HEK293 (cell line): ENCODE data around the gene EIF3L.
A peak's percentile ranks its signal among the peaks of the same experiment; 100 is the strongest.

Experiments used
- CTCF ChIA-PET: fragments of 350-600 bp; formaldehyde crosslinking; extraction: SDS; loops from one replicate; lab custom pipeline; 2021; ENCODE audit warnings: antibody characterized with exemption; lab: Yijun Ruan, JAX
- POLR2A ChIA-PET: fragments of 300-600 bp; formaldehyde crosslinking; extraction: SDS; loops from one replicate; lab custom pipeline; 2020; ENCODE audit warnings: antibody characterized with exemption, inconsistent platforms; lab: Yijun Ruan, JAX
- H3K27ac ChIP-seq: fragments of 200-500 bp; sonication (Bioruptor generic); 2 replicates; pipeline ENCODE4 v1.5.1; 2014; ENCODE audit warnings: low read depth, low read length, control low read depth, inconsistent platforms; ENCODE audit errors: extremely low read depth
- H3K36me3 ChIP-seq, 2 experiments: fragments of 200-500 bp in 1 of 2; sonication (Bioruptor generic) in 1 of 2; 1 replicate in 1 of 2; 2 replicates in 1 of 2; pipeline ENCODE4 v1.5.1; 2014 to 2017; ENCODE audit warnings: inconsistent platforms in 2 of 2, low read length in 2 of 2; ENCODE audit not compliant: control insufficient read depth in 2 of 2, insufficient read depth in 1 of 2
- H3K4me1 ChIP-seq: fragments of 200-500 bp; sonication (Bioruptor generic); 2 replicates; pipeline ENCODE4 v1.5.1; 2014; ENCODE audit warnings: mild to moderate bottlenecking, low read length, inconsistent platforms; ENCODE audit not compliant: control insufficient read depth, insufficient read depth
- H3K4me3 ChIP-seq: 2 replicates; pipeline ENCODE4 v1.5.1; 2011; ENCODE audit warnings: low read depth, mild to moderate bottlenecking, control low read depth, low read length, moderate library complexity
- H3K9me3 ChIP-seq: fragments of 200-500 bp; sonication (Bioruptor generic); 2 replicates; pipeline ENCODE4 v1.5.1; 2014; ENCODE audit warnings: low read depth, low read length, inconsistent platforms; ENCODE audit not compliant: control insufficient read depth, insufficient read depth
- REPIN1 ChIP-seq: fragments of 450-650 bp; formaldehyde crosslinking; IDR thresholded peaks from 2 replicates; pipeline ENCODE4 v1.5.1; 2017; ENCODE audit warnings: missing biosample characterization, missing genetic modification characterization, low read depth
- SETDB1 ChIP-seq: IDR thresholded peaks from one replicate; pipeline ENCODE4 v1.6.1; 2017; ENCODE audit warnings: mild to moderate bottlenecking, low read length, moderate library complexity, mixed read lengths; ENCODE audit not compliant: insufficient read length
- SP3 ChIP-seq: fragments of 450-650 bp; formaldehyde crosslinking; IDR thresholded peaks from 2 replicates; pipeline ENCODE4 v1.5.1; 2016; ENCODE audit warnings: missing biosample characterization, missing genetic modification characterization
- ZBTB17 ChIP-seq: fragments of 450-650 bp; formaldehyde crosslinking; IDR thresholded peaks from 2 replicates; pipeline ENCODE4 v1.5.1; 2016; ENCODE audit warnings: missing biosample characterization, missing genetic modification characterization
- ZIC2 ChIP-seq: fragments of 450-650 bp; formaldehyde crosslinking; IDR thresholded peaks from 2 replicates; pipeline ENCODE4 v1.5.1; 2016; ENCODE audit warnings: missing biosample characterization, missing genetic modification characterization
- ZNF157 ChIP-seq: fragments of 450-650 bp; formaldehyde crosslinking; IDR thresholded peaks from 2 replicates; pipeline ENCODE4 v1.5.1; 2016; ENCODE audit warnings: missing biosample characterization, missing genetic modification characterization
- ZNF248 ChIP-seq: fragments of 450-650 bp; formaldehyde crosslinking; IDR thresholded peaks from 2 replicates; pipeline ENCODE4 v1.5.1; 2017; ENCODE audit warnings: missing biosample characterization, missing genetic modification characterization
- ZNF311 ChIP-seq: fragments of 450-650 bp; formaldehyde crosslinking; IDR thresholded peaks from 2 replicates; pipeline ENCODE4 v1.5.1; 2017; ENCODE audit warnings: missing biosample characterization, missing genetic modification characterization, borderline replicate concordance
- ZNF391 ChIP-seq: fragments of 450-650 bp; formaldehyde crosslinking; IDR thresholded peaks from 2 replicates; pipeline ENCODE4 v1.5.1; 2016; ENCODE audit warnings: low read depth, missing biosample characterization, missing genetic modification characterization, borderline replicate concordance
- ZNF423 ChIP-seq: fragments of 450-650 bp; formaldehyde crosslinking; IDR thresholded peaks from 2 replicates; pipeline ENCODE4 v1.5.1; 2016; ENCODE audit warnings: missing biosample characterization, missing genetic modification characterization
- ZNF596 ChIP-seq: fragments of 450-650 bp; IDR thresholded peaks from 2 replicates; pipeline ENCODE4 v1.5.0; 2018; ENCODE audit warnings: missing biosample characterization, mild to moderate bottlenecking, missing genetic modification characterization, moderate library complexity
- ZNF621 ChIP-seq: fragments of 450-650 bp; formaldehyde crosslinking; IDR thresholded peaks from 2 replicates; pipeline ENCODE4 v1.5.1; 2017; ENCODE audit warnings: missing biosample characterization, missing genetic modification characterization
- ZNF654 ChIP-seq: fragments of 450-650 bp; formaldehyde crosslinking; IDR thresholded peaks from 2 replicates; pipeline ENCODE4 v1.5.1; 2016; ENCODE audit warnings: low read depth, missing biosample characterization, missing genetic modification characterization
- ZNF843 ChIP-seq: fragments of 450-650 bp; formaldehyde crosslinking; IDR thresholded peaks from 2 replicates; pipeline ENCODE4 v1.5.1; 2016; ENCODE audit warnings: missing biosample characterization, missing genetic modification characterization
- ZSCAN23 ChIP-seq: fragments of 450-650 bp; formaldehyde crosslinking; IDR thresholded peaks from 2 replicates; pipeline ENCODE4 v1.5.1; 2016; ENCODE audit warnings: missing biosample characterization, missing genetic modification characterization
- TF ChIP-seq, protein P1 (sequence below): fragments of 450-650 bp; formaldehyde crosslinking; IDR thresholded peaks from 2 replicates; pipeline ENCODE4 v1.5.1; 2016; ENCODE audit warnings: missing biosample characterization, missing genetic modification characterization
- TF ChIP-seq, protein P2 (sequence below): IDR thresholded peaks from 2 replicates; pipeline ENCODE4 v1.6.1; 2011; ENCODE audit warnings: mild to moderate bottlenecking, low read depth, low read length, borderline replicate concordance
- TF ChIP-seq, protein P3 (sequence below): fragments of 450-650 bp; formaldehyde crosslinking; IDR thresholded peaks from 2 replicates; pipeline ENCODE4 v1.5.0; 2017; ENCODE audit warnings: missing biosample characterization, missing genetic modification characterization, borderline replicate concordance
- TF ChIP-seq, protein P4 (sequence below): fragments of 450-650 bp; formaldehyde crosslinking; conservative IDR thresholded peaks from 2 replicates; pipeline ENCODE4 v1.5.1; 2016; ENCODE audit warnings: low read depth, missing biosample characterization, missing genetic modification characterization

The EIF3L gene

DNA sequence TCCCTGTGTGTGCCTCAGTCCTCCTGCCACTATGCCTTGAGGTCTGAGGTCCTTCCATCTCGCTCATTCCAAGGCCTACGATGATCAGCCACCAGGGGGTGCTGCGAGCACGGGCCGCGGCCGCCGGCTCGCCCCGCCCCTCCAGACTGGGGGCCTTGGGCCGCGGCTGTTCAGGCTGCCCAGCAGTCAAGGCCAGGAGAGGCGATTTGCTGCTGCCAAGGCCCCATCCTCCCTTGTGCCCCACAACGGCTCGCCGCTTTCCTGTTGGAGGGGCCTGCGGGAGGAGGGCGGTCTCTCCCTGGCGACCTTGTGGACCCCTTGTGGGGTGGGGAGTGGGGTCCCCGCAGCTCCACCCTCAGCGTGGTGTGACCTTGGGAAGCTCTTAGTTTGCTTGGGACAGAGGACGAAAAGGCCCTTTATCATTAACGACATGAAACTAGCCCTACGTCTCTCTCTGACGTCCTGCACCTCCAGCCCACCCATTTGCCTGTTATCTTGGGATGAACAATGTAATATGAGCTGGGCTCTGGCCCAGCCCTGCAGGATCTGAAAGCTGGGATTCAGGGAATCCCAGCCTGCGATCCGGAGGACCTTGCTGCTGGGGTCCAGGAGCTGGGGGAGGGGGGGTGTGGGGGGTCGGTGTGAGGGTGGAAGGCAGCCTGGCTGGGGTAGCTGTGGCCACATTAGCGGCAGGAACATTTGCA, 31.4 kb upstream of the EIF3L start (continued):
- TF ChIP-seq ZIC2 (tag by site-specific recombination), result peak; percentile 46; the same call in 1 of the 2 replicates

DNA sequence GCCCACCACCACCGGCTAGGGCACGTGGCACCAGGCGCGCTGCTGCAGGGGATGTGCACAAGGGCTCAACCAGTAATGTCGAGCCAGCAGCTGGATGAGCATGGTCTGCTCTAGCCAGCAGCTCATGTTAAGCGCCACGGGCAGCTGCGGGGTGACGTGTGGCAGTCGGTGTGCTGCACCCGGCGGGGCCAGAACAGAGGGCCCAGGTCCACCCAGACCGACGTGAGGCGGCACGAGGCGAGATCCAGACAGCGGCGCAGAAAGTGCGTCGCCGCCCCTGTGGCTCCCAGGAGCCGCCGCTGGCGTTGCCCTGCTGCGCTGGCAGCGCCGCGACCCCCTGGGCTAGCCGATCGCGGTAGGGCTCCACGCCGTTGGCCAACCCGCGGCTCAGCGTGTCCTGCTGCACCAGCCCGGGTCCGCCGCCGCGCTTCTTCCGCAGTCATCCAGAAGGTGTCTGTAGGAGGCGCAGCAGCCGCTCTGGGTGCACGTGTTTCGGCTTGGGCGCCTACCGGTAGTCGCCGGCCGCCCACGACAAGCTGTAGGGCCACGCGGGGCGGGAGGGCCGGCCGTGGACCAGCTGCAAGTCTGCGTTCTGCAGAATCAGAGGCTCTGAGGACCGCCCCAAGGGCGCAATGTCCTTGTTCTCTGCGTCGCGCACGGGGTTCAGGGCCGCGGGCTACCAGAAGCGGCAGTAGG, 30.7 kb upstream of the EIF3L start:
- no peaks in the 10 kb centered on the region for H3K9me3 ChIP-seq
- TF ChIP-seq, protein P1, sequence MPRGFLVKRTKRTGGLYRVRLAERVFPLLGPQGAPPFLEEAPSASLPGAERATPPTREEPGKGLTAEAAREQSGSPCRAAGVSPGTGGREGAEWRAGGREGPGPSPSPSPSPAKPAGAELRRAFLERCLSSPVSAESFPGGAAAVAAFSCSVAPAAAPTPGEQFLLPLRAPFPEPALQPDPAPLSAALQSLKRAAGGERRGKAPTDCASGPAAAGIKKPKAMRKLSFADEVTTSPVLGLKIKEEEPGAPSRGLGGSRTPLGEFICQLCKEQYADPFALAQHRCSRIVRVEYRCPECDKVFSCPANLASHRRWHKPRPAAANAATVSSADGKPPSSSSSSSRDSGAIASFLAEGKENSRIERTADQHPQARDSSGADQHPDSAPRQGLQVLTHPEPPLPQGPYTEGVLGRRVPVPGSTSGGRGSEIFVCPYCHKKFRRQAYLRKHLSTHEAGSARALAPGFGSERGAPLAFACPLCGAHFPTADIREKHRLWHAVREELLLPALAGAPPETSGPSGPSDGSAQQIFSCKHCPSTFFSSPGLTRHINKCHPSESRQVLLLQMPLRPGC, result no peak
- TF ChIP-seq, protein P2, sequence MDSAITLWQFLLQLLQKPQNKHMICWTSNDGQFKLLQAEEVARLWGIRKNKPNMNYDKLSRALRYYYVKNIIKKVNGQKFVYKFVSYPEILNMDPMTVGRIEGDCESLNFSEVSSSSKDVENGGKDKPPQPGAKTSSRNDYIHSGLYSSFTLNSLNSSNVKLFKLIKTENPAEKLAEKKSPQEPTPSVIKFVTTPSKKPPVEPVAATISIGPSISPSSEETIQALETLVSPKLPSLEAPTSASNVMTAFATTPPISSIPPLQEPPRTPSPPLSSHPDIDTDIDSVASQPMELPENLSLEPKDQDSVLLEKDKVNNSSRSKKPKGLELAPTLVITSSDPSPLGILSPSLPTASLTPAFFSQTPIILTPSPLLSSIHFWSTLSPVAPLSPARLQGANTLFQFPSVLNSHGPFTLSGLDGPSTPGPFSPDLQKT, result no peak
- no peak for TF ChIP-seq ZNF311 (tag by site-specific recombination)
- no peak for TF ChIP-seq ZNF423 (tag by site-specific recombination)
- no peak for TF ChIP-seq REPIN1 (tag by site-specific recombination)
- TF ChIP-seq ZNF248 (tag by site-specific recombination), result no peak
- TF ChIP-seq ZNF843 (tag by site-specific recombination), result no peak
- no peak for TF ChIP-seq ZNF654 (tag by site-specific recombination)
- TF ChIP-seq, protein P3, sequence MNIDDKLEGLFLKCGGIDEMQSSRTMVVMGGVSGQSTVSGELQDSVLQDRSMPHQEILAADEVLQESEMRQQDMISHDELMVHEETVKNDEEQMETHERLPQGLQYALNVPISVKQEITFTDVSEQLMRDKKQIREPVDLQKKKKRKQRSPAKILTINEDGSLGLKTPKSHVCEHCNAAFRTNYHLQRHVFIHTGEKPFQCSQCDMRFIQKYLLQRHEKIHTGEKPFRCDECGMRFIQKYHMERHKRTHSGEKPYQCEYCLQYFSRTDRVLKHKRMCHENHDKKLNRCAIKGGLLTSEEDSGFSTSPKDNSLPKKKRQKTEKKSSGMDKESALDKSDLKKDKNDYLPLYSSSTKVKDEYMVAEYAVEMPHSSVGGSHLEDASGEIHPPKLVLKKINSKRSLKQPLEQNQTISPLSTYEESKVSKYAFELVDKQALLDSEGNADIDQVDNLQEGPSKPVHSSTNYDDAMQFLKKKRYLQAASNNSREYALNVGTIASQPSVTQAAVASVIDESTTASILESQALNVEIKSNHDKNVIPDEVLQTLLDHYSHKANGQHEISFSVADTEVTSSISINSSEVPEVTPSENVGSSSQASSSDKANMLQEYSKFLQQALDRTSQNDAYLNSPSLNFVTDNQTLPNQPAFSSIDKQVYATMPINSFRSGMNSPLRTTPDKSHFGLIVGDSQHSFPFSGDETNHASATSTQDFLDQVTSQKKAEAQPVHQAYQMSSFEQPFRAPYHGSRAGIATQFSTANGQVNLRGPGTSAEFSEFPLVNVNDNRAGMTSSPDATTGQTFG (tag by site-specific recombination), result no peak
- TF ChIP-seq SETDB1, result no peak
- no peak for TF ChIP-seq ZBTB17 (tag by site-specific recombination)
- no peak for TF ChIP-seq SP3 (tag by site-specific recombination)
- TF ChIP-seq ZSCAN23, result no peak
- TF ChIP-seq ZNF621 (tag by site-specific recombination), result no peak
- no peak for TF ChIP-seq ZNF391 (tag by site-specific recombination)
- TF ChIP-seq ZNF157, result no peak
- TF ChIP-seq, protein P4, sequence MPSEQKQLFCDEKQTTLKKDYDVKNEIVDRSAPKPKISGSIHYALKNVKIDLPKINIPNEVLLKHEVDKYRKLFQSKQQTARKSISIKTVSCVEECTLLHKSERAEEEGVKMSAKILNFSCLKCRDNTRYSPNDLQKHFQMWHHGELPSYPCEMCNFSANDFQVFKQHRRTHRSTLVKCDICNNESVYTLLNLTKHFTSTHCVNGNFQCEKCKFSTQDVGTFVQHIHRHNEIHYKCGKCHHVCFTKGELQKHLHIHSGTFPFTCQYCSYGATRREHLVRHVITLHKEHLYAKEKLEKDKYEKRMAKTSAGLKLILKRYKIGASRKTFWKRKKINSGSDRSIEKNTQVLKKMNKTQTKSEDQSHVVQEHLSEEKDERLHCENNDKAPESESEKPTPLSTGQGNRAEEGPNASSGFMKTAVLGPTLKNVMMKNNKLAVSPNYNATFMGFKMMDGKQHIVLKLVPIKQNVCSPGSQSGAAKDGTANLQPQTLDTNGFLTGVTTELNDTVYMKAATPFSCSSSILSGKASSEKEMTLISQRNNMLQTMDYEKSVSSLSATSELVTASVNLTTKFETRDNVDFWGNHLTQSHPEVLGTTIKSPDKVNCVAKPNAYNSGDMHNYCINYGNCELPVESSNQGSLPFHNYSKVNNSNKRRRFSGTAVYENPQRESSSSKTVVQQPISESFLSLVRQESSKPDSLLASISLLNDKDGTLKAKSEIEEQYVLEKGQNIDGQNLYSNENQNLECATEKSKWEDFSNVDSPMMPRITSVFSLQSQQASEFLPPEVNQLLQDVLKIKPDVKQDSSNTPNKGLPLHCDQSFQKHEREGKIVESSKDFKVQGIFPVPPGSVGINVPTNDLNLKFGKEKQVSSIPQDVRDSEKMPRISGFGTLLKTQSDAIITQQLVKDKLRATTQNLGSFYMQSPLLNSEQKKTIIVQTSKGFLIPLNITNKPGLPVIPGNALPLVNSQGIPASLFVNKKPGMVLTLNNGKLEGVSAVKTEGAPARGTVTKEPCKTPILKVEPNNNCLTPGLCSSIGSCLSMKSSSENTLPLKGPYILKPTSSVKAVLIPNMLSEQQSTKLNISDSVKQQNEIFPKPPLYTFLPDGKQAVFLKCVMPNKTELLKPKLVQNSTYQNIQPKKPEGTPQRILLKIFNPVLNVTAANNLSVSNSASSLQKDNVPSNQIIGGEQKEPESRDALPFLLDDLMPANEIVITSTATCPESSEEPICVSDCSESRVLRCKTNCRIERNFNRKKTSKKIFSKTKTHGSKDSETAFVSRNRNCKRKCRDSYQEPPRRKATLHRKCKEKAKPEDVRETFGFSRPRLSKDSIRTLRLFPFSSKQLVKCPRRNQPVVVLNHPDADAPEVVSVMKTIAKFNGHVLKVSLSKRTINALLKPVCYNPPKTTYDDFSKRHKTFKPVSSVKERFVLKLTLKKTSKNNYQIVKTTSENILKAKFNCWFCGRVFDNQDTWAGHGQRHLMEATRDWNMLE, result no peak
- TF ChIP-seq ZNF596 (tag by site-specific recombination), result no peak
- TF ChIP-seq, all 188 proteins: peak for 0
- peaks cover 0 to 15% of the 10 kb centered on the region in 2 experiments; a peak in 2 of 3 replicates for H3K36me3 ChIP-seq
- H3K4me1 ChIP-seq, result peaks cover 3% of the 10 kb centered on the region; the same call in 1 of the 2 replicates
- POLR2A ChIA-PET, result interaction anchor here (0.6 to 2.1 kb wide), 11 partner anchors 9 to 100 kb away, joined by 3 to 28 read pairs (median 10); partner anchors contain the start of genes ANKRD54 and GCAT
- CTCF ChIA-PET, result interaction anchor here (0.6 to 8.1 kb wide), 32 partner anchors 8 to 1307 kb away, joined by 3 to 208 read pairs (median 5); partner anchors contain the start of genes ANKRD54, GCAT, MICALL1 and PICK1
- no peak overlapping the region for H3K4me3 ChIP-seq
- no peak overlapping the region for H3K27ac ChIP-seq
